Measurements from ENCODE around the gene UCP2.
"Not testable (repeated sequence)": the region's sequence is repeated elsewhere in the genome, so short reads cannot be mapped to it uniquely, and the experiment has no call there.

UCP2 gene

GRCh38 chr11:73944085-73944484 is 38.6 kb downstream of the UCP2 start:
- no peak for DNase-seq

- no peak for DNase-seq
Observed at GRCh38 chr11:73942010-73942409, 40.6 kb downstream of the UCP2 start.

GRCh38 chr11:73940801-73941570 is 41.7 kb downstream of the UCP2 start:
- DNase-seq = no peak

- DNase-seq = peak; percentile 40
Observed at GRCh38 chr11:73939096-73939495, 43.5 kb downstream of the UCP2 start.

GRCh38 chr11:73936047-73936446 is 46.6 kb downstream of the UCP2 start:
- not testable (repeated sequence) for DNase-seq

GRCh38 chr11:73932781-73933180 is 49.9 kb downstream of the UCP2 start:
- no peak for DNase-seq

GRCh38 chr11:73931951-73932350 is 50.7 kb downstream of the UCP2 start:
- DNase-seq = no peak

- DNase-seq = peak; percentile 72
Observed at GRCh38 chr11:73931039-73931645, 51.5 kb downstream of the UCP2 start.

GRCh38 chr11:73929388-73929787 is 53.3 kb downstream of the UCP2 start:
- DNase-seq = no peak
